ENCODE data around the gene VIPR2. TPM values are rescaled to one million over a fixed set of nuclear protein-coding genes. Genes with fewer than 3 reads are reported as not detected.

VIPR2 gene
- total RNA-seq, 4 donors from 2014 or later, result 1.8 to 3.7 (median 2.7) TPM

GRCh38 chr7:159157714-159158113 lies 13.0 kb upstream of the VIPR2 start:
- no peaks in the 10 kb centered on the region for H3K4me1 ChIP-seq
- no peaks in the 10 kb centered on the region for H3K9me3 ChIP-seq
- H3K27ac ChIP-seq, result no peak overlapping the region
- no peak for TF ChIP-seq CTCF (IDR thresholded peaks at IDR 0.05)
- no peak for TF ChIP-seq EP300 (IDR thresholded peaks at IDR 0.05; ENCODE audit: low read depth)
- TF ChIP-seq POLR2A (IDR thresholded peaks at IDR 0.05), result no peak
- TF ChIP-seq POLR2AphosphoS5 (IDR thresholded peaks at IDR 0.05), result no peak
- no peak overlapping the region for H3K4me3 ChIP-seq
- WGBS, 2 donors (ENCODE audit: low coverage in 1 of 2), result 84 to 92% methylated on average over 4 to 12 of the region's 12 CpGs
- in situ Hi-C loops (cut with MboI; ENCODE audit: low pct_ligation_motif_present in 1 of 4, low pct_unique_long_range_greater_than_20kb in 1 of 4, low sequenced_read_pairs in 3 of 4) (no loop called here), intact Hi-C loops (cut with DNase I; ENCODE audit: low total_unique reads) (no loop called here)
- no peak for DNase-seq
- H3K27me3 ChIP-seq, result no peaks in the 10 kb centered on the region
- H3K36me3 ChIP-seq, result no peaks in the 10 kb centered on the region

DNA sequence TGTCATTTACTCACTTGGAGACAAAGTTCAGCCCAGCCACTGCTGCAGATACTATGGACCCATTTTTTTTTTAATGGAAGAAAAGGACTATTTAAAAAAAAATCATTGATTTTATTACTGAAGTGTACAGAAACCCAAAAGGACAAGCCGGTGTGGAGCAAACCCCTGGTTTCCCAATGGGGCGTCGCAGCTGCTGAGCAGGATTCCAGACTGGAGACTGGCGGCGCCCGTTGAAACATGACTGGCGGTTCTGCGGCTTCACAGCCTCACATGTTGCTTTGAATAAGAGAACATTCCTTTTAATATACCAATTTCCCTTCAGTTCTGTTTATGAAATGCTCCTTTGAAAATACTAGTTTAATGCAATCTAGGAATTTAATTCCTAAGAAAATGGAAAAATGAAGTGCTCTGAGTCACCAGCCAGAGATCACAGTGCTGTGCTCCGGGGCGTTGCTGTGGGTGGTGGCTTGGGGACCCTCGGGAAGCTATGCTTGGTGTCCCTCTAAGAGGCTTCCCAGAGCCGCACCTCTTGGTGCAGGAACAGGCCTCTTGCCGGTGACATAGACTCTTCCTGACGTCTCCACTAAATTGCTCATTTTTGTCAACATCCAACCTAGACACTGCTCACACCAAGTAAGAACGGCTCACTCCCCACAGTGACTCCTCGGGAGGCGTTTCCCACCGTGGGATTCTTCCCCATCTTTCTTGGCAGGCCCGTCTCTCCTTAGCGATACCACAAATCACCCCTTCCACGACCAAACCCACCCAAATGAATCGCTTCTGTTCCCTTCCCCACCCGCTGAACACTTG lies 12.0 kb upstream of the VIPR2 start:
- intact Hi-C loops (cut with DNase I; ENCODE audit: low total_unique reads), result no loop called here
- no peaks in the 10 kb centered on the region for H3K36me3 ChIP-seq
- no peaks in the 10 kb centered on the region for H3K9me3 ChIP-seq
- H3K4me1 ChIP-seq, result no peaks in the 10 kb centered on the region
- no peaks in the 10 kb centered on the region for H3K27me3 ChIP-seq
- 90 to 96% methylated on average over 5 to 23 of the region's 23 CpGs for WGBS, 2 donors (ENCODE audit: low coverage in 1 of 2)
- no peak for DNase-seq
- no peak overlapping the region for H3K27ac ChIP-seq
- in situ Hi-C loops (cut with MboI; ENCODE audit: low pct_ligation_motif_present in 1 of 4, low pct_unique_long_range_greater_than_20kb in 1 of 4, low sequenced_read_pairs in 3 of 4), result no loop called here
- TF ChIP-seq CTCF (IDR thresholded peaks at IDR 0.05) (no peak), POLR2AphosphoS5 (IDR thresholded peaks at IDR 0.05) (no peak), EP300 (IDR thresholded peaks at IDR 0.05; ENCODE audit: low read depth) (no peak), POLR2A (IDR thresholded peaks at IDR 0.05) (no peak)
- H3K4me3 ChIP-seq, result no peak overlapping the region

- H3K27me3 ChIP-seq, result no peaks in the 10 kb centered on the region
- TF ChIP-seq POLR2AphosphoS5 (IDR thresholded peaks at IDR 0.05) (no peak), CTCF (IDR thresholded peaks at IDR 0.05) (no peak), EP300 (IDR thresholded peaks at IDR 0.05; ENCODE audit: low read depth) (no peak), POLR2A (IDR thresholded peaks at IDR 0.05) (no peak)
- no peaks in the 10 kb centered on the region for H3K9me3 ChIP-seq
- DNase-seq, result no peak
- H3K4me3 ChIP-seq, result no peak overlapping the region
- intact Hi-C loops (cut with DNase I; ENCODE audit: low total_unique reads) (no loop called here), in situ Hi-C loops (cut with MboI; ENCODE audit: low pct_ligation_motif_present in 1 of 4, low pct_unique_long_range_greater_than_20kb in 1 of 4, low sequenced_read_pairs in 3 of 4) (no loop called here)
- no peaks in the 10 kb centered on the region for H3K4me1 ChIP-seq
- no peaks in the 10 kb centered on the region for H3K36me3 ChIP-seq
- WGBS, 2 donors (ENCODE audit: low coverage in 1 of 2), result 72% methylated on average over 9 of the region's 9 CpGs; no CpG with 5 or more reads in 1 of the 2 donors
- H3K27ac ChIP-seq, result no peak overlapping the region
Observed at GRCh38 chr7:159155410-159155809, 10.7 kb upstream of the VIPR2 start.

DNA sequence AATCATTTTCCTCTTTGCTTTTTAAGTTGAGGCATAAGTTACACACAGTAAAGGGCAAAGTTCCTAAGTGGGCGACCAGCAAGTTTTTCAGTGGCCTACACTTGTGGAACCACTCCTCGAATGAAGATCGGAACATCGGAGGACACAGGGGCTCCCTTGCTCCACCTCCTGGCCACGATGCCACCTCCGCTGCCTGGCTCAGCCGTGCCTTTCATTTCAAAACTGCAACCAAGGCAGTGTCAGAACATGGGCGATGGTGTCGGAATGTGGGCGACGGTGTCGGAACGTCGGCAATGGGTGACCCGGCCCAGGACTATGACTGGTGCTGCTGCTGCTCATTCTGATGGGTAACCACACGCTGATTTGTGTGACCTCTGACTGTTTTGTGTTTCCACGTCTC lies 9.6 kb upstream of the VIPR2 start:
- Histone ChIP-seq H3K9me3 (no peaks in the 10 kb centered on the region), H3K27ac (no peak overlapping the region), H3K4me3 (no peak overlapping the region), H3K4me1 (no peaks in the 10 kb centered on the region), H3K27me3 (no peaks in the 10 kb centered on the region), H3K36me3 (no peaks in the 10 kb centered on the region)
- DNase-seq, result no peak
- 84% methylated on average over 17 of the region's 17 CpGs; no CpG with 5 or more reads in 1 of the 2 donors for WGBS, 2 donors (ENCODE audit: low coverage in 1 of 2)
- in situ Hi-C loops (cut with MboI; ENCODE audit: low pct_ligation_motif_present in 1 of 4, low pct_unique_long_range_greater_than_20kb in 1 of 4, low sequenced_read_pairs in 3 of 4) (no loop called here), intact Hi-C loops (cut with DNase I; ENCODE audit: low total_unique reads) (no loop called here)
- no peak for TF ChIP-seq CTCF (IDR thresholded peaks at IDR 0.05)
- TF ChIP-seq POLR2A (IDR thresholded peaks at IDR 0.05), result no peak
- TF ChIP-seq EP300 (IDR thresholded peaks at IDR 0.05; ENCODE audit: low read depth), result no peak
- TF ChIP-seq POLR2AphosphoS5 (IDR thresholded peaks at IDR 0.05), result no peak
